SK-N-SH treated with all-trans-retinoic acid at 6 μM for 48 hours (cell line): ENCODE results near the gene RGS7.

Experiments used
- PATZ1 ChIP-seq: fragments of 250-450 bp; sonication (Bioruptor Pico); IDR thresholded peaks from 2 replicates; pipeline ENCODE4 v1.8.0; 2020; ENCODE audit warnings: mild to moderate bottlenecking, moderate library complexity, borderline replicate concordance
- POU6F1 ChIP-seq: fragments of 250-450 bp; sonication (Bioruptor Pico); IDR thresholded peaks from 2 replicates; pipeline ENCODE4 v1.8.0; 2021; ENCODE audit warnings: low read depth, mild to moderate bottlenecking, moderate library complexity, borderline replicate concordance
- TCF4 ChIP-seq: fragments of 250-450 bp; sonication (Bioruptor Pico); IDR thresholded peaks from 2 replicates; pipeline ENCODE4 v1.8.0; 2021; ENCODE audit warnings: mild to moderate bottlenecking, moderate library complexity, borderline replicate concordance
- ZFP30 ChIP-seq: fragments of 450-650 bp; formaldehyde crosslinking; IDR thresholded peaks from 2 replicates; pipeline ENCODE4 v1.5.0; 2022; ENCODE audit warnings: mild to moderate bottlenecking, moderate library complexity
- ZNF70 ChIP-seq: fragments of 450-650 bp; formaldehyde crosslinking; IDR thresholded peaks from 2 replicates; pipeline ENCODE4 v1.5.0; 2020; ENCODE audit warnings: mild to moderate bottlenecking, moderate library complexity

- TF ChIP-seq ZNF70 (no peak), POU6F1 (CRISPR knock-in tag) (no peak), PATZ1 (CRISPR knock-in tag) (no peak), TCF4 (CRISPR knock-in tag) (no peak), ZFP30 (CRISPR knock-in tag) (no peak)
Measured at GRCh38 chr1:240821925-240822324, 535.1 kb downstream of the RGS7 start.
